GM20000 (cell line): ENCODE data around the gene ZNF425.

Source experiments
- DNase-seq: peaks from one replicate; pipeline ENCODE4 v3.0.0; 2012; ENCODE audit warnings: low spot score
- TF ChIP-seq, protein P1 (sequence below): IDR thresholded peaks from 2 replicates; pipeline ENCODE4 v1.5.1; 2012; ENCODE audit warnings: mild to moderate bottlenecking, control low read depth; ENCODE audit errors: extremely low read depth, missing control alignments

ZNF425 gene, protein sequence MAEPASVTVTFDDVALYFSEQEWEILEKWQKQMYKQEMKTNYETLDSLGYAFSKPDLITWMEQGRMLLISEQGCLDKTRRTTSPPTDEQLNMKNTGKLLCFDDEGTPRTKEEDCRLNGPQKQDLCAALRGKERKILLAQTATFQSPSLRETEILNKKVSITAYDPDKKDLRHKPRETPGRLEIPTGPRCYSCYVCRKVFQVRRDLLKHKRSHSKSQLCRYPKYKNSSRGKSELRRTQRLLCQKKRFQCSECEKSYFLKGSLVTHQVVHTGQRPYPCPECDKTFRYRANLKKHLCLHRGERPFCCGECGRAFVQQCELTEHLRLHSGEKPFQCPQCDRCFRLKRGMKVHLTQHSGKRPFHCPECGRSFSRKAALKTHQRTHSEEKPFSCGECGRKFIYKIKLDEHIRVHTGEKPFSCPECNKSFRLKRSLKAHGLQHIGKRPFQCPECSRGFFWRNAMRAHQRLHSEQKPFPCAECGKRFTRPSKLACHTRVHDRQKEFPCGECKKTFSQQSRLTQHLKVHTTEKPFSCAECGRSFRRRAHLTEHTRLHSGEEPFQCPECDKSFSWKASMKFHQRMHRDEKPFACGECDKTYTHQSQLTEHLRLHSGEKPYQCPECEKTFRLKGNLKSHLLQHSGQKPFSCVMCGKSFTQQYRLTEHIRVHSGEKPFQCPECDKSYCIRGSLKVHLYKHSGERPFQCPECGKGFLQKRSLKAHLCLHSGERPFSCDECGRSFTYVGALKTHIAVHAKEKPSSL

DNA sequence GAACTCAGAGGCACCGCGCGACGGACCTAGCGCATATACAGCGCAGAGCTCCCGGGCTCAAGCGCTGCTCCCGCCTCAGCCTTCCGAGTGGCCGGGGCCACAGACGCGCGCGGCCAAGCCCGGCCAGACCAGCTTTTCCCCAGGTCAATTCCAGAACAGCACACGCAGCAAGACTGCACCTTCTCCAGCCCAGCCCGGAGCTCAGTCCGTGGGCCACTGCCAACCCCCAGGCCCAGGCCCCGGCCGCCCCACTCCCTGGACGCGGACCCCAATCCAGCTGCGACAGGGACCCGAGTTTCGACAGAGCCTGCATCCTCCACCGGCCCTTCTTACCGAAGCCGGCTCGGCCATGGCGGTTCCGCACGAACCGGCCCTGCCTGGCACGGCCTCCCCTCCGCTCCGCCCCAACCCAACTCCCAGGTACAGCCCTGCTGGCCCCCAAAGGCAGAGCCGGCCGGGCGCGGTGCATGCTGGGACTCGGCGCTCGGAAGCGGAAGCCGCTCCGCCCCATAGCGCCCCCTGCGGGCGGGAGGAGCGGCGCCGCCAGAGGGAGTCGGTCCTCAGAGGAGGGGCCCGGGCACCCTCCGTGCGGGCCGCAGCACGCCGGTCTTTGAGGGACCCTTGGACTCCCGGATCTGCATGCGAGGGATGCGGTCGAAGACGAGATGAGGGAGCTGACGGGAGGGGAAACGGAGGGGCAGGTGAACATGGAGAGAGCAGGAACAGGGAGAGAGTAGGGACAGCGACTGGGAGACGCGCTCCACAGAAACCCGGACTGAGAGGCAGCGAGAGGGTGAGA, at the start of gene ZNF425:
TSS of gene ZNF425 (minus strand) at position 462 of the 799 bp plus-strand sequence. CDS start at position 351, 111 bp downstream.
- peak; percentile 98 for DNase-seq
- TF ChIP-seq, protein P1, sequence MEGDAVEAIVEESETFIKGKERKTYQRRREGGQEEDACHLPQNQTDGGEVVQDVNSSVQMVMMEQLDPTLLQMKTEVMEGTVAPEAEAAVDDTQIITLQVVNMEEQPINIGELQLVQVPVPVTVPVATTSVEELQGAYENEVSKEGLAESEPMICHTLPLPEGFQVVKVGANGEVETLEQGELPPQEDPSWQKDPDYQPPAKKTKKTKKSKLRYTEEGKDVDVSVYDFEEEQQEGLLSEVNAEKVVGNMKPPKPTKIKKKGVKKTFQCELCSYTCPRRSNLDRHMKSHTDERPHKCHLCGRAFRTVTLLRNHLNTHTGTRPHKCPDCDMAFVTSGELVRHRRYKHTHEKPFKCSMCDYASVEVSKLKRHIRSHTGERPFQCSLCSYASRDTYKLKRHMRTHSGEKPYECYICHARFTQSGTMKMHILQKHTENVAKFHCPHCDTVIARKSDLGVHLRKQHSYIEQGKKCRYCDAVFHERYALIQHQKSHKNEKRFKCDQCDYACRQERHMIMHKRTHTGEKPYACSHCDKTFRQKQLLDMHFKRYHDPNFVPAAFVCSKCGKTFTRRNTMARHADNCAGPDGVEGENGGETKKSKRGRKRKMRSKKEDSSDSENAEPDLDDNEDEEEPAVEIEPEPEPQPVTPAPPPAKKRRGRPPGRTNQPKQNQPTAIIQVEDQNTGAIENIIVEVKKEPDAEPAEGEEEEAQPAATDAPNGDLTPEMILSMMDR = peak; percentile 90

DNA sequence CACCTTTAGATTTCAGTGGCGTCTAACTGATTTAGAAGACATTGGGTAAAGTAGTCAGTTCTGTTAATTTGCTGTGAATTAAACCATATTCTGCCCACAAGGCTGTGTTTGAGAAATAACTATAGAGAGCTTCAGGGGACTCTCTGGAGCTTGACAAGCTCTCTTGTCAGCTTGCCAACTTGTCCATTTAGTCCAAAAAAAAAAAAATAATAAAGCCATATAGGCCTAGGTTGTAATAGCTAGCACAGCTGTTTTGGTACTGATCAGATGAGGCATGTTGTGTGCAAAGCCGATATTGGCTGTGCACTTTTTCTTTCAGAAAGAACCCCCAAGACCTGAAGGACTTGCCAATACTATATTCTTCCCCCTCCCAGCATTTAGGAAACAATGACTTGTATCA, 49.0 kb upstream of the ZNF425 start:
- TF ChIP-seq, protein P1 = no peak
- DNase-seq = no peak

- TF ChIP-seq, protein P1 = no peak
- DNase-seq = no peak
Measured at GRCh38 chr7:149172534-149172920, 46.4 kb upstream of the ZNF425 start.

DNA sequence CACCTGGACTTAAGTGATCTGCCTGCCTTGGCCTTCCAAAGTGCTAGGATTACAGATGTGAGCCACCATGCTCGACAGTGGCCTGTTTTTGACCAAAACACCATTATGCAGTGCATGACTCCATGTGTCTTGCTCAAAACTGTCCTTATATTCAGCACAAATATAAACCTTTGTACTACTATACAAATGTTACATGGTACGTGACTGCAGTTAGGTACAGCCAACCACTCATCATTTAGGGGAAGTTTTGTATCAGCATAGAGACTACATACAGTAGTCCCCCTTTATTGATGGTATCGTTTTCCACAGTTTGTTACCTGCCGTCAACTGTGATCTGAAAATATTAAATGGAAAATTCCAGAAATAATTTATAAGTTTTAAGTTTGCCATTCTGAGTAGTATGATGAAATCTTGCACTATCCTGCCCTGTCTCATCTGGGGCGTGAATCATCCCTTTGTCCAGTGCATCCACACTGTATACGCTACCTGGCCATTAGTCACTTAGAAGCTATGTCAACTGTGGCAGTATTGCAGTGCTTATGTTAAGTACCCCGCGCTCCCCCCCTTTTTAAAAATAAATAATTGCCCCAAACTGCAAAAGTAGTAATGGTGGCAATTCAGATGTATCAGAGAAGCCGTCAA, 45.9 kb upstream of the ZNF425 start:
- TF ChIP-seq, protein P1 = no peak

DNA sequence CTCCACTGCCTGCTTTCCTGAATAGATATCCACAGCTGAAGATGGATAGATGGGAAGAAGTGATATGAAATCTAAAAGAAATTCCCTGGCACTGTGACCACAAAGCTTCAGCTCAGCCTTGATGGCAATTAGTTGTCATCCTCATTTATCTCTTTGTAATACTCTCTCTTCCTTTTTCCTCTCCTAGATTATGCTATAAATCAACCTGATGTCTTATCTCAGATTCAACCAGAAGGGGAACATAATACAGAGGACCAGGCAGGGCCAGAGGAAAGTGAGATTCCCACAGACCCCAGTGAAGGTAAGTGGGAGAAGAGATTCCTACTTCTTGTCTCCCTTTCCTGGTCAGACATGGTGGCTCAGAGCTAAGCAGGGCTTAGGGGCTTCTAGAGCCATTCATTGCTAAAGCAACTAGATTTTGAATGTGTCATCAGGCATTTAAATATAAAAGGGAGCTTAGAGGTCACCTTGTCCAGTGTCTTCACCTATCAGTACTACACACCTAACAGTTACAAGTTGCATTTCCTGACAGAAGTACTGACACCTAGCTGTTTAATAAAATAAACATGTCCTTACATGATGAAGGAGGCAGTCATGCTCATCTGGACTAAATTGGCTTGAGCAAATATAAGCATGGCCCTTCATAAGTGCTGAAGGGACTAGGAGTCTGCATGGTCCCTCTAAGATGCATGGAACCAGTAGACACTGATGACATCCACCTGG, 40.7 kb upstream of the ZNF425 start:
- no peak for DNase-seq
- TF ChIP-seq, protein P1 = no peak

More for the DNA sequence above, 45.9 kb upstream of the ZNF425 start:
- no peak for DNase-seq

- TF ChIP-seq, protein P1 = no peak
- no peak for DNase-seq
Measured at GRCh38 chr7:149166142-149166541, 40.0 kb upstream of the ZNF425 start.
